Activated CD4-positive, alpha-beta memory T cell treated with anti-CD3 and anti-CD28 coated beads for 36 hours (primary cell): ENCODE results near the gene SLC4A4. TPM values are rescaled to one million over a fixed set of nuclear protein-coding genes. Genes with fewer than 3 reads are reported as not detected.

Experiments
- CTCF ChIA-PET: fragments of 350-600 bp; sonication (Branson Sonifier 250); formaldehyde crosslinking; loops from one replicate; lab custom pipeline; 2021; ENCODE audit warnings: antibody characterized with exemption, inconsistent platforms; lab: Charles Lee
- POLR2A ChIA-PET: fragments of 350-600 bp; sonication (Branson Sonifier 250); formaldehyde crosslinking; loops from one replicate; lab custom pipeline; 2021; ENCODE audit warnings: antibody characterized with exemption; lab: Charles Lee
- DNase-seq: peaks from one replicate; pipeline ENCODE4 v3.0.0-alpha.2; 2020
- H3K27ac Mint-ChIP-seq: one replicate; pipeline ENCODE4 v1.8.0; 2021; ENCODE audit warnings: mixed read lengths
- H3K27me3 Mint-ChIP-seq: one replicate; pipeline ENCODE4 v1.8.0; 2021; ENCODE audit warnings: mixed read lengths
- H3K36me3 Mint-ChIP-seq: one replicate; pipeline ENCODE4 v1.8.0; 2021; ENCODE audit warnings: mixed read lengths
- H3K4me1 Mint-ChIP-seq: one replicate; pipeline ENCODE4 v1.8.0; 2021; ENCODE audit warnings: low read depth, mixed read lengths
- H3K4me3 Mint-ChIP-seq: one replicate; pipeline ENCODE4 v1.8.0; 2021; ENCODE audit warnings: mild to moderate bottlenecking, mixed read lengths
- H3K9me3 Mint-ChIP-seq: one replicate; pipeline ENCODE4 v1.8.0; 2021; ENCODE audit warnings: mixed read lengths
- intact Hi-C: fragments of 100-400 bp; cut with micrococcal nuclease; formaldehyde crosslinking; loops from one replicate; pipeline ENCODE4 v1.15.1; 2023
- total RNA-seq, 2 experiments: library from RNA; stranded (reverse); gene quantifications; one replicate each; pipeline ENCODE4 v1.2.3, GENCODE V29; 2021

The SLC4A4 gene
- total RNA-seq, 2 experiments from 2014 or later: 0.43 to 0.51 TPM

DNA sequence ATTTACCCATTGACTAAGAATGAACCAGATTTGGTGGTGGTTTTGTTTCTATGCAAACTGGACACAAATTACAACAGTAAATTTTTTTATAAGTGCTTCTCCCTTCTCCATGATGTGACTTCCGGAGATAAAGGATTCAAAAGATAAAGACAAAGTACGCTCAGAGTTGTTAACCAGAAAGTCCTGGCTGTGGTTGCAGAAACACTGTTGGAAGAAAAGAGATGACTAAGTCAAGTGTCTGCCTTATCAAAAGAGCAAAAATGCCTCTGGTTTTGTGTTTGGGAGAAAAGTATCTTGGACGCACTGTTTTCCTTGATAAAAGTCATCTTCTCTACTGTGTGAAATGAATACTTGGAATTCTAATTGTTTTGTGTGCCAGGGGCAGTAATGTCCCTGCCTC, 231.7 kb downstream of the SLC4A4 start:
- Mint-ChIP-seq H3K4me1 (no peaks in the 10 kb centered on the region), H3K36me3 (no peaks in the 10 kb centered on the region), H3K4me3 (no peak overlapping the region), H3K27me3 (peaks cover 5% of the 10 kb centered on the region), H3K27ac (no peak overlapping the region), H3K9me3 (peaks cover 5% of the 10 kb centered on the region)
- POLR2A ChIA-PET: no interaction called here
- CTCF ChIA-PET: no interaction called here
- intact Hi-C loops: no loop called here
- DNase-seq: no peak

- Mint-ChIP-seq H3K36me3 (no peaks in the 10 kb centered on the region), H3K9me3 (peaks cover 5% of the 10 kb centered on the region), H3K4me1 (no peaks in the 10 kb centered on the region), H3K27ac (no peak overlapping the region), H3K27me3 (peaks cover 5% of the 10 kb centered on the region), H3K4me3 (no peak overlapping the region)
- intact Hi-C loops: no loop called here
- ChIA-PET CTCF (no interaction called here), POLR2A (no interaction called here)
- no peak for DNase-seq
Observed at GRCh38 chr4:71571346-71571745, 232.5 kb downstream of the SLC4A4 start.

DNA sequence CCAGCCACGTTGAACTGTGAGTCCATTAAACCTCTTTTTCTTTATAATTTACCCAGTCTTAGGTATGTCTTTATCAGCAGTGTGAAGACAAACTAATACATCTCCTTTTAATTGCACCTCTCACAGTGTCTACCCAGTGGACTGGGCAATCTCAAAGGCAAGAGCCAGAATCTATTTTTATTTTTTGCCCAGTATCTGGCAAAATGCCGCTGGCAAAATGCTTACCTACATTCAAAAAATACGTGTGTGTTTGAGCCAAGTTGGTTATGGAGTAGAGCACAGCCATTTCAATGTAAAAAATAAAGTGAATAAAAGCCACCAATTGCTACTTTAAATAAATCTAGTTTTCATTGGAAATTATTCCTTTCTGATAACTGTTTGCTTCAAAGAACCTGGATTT, 245.2 kb downstream of the SLC4A4 start:
- CTCF ChIA-PET: no interaction called here
- H3K36me3 Mint-ChIP-seq: no peaks in the 10 kb centered on the region
- DNase-seq: no peak
- no peak overlapping the region for H3K4me3 Mint-ChIP-seq
- POLR2A ChIA-PET: no interaction called here
- H3K9me3 Mint-ChIP-seq: peaks cover 2% of the 10 kb centered on the region
- no peaks in the 10 kb centered on the region for H3K27me3 Mint-ChIP-seq
- H3K27ac Mint-ChIP-seq: no peak overlapping the region
- H3K4me1 Mint-ChIP-seq: no peaks in the 10 kb centered on the region
- intact Hi-C loops: no loop called here

- intact Hi-C loops: no loop called here
- no peak for DNase-seq
- Mint-ChIP-seq H3K27ac (no peak overlapping the region), H3K4me1 (no peaks in the 10 kb centered on the region), H3K27me3 (no peaks in the 10 kb centered on the region), H3K9me3 (peaks cover 2% of the 10 kb centered on the region), H3K4me3 (no peak overlapping the region), H3K36me3 (no peaks in the 10 kb centered on the region)
- ChIA-PET CTCF (interaction anchor here (0.6 kb wide), 1 partner anchor 355 kb away, joined by 3 read pairs; no protein-coding TSS in a partner anchor), POLR2A (no interaction called here)
Observed at GRCh38 chr4:71584585-71584984, 245.8 kb downstream of the SLC4A4 start.

GRCh38 chr4:71586087-71586763, 247.4 kb downstream of the SLC4A4 start:
- H3K27ac Mint-ChIP-seq: no peak overlapping the region
- no peaks in the 10 kb centered on the region for H3K36me3 Mint-ChIP-seq
- POLR2A ChIA-PET: no interaction called here
- DNase-seq: no peak
- no peaks in the 10 kb centered on the region for H3K4me1 Mint-ChIP-seq
- no peak overlapping the region for H3K4me3 Mint-ChIP-seq
- no peaks in the 10 kb centered on the region for H3K27me3 Mint-ChIP-seq
- intact Hi-C loops: no loop called here
- CTCF ChIA-PET: interaction anchor here (0.6 kb wide), 1 partner anchor 20 kb away, joined by 4 read pairs; no protein-coding TSS in a partner anchor
- peaks cover 2% of the 10 kb centered on the region for H3K9me3 Mint-ChIP-seq

GRCh38 chr4:71587995-71588394, 249.2 kb downstream of the SLC4A4 start:
- no peak for DNase-seq
- H3K27ac Mint-ChIP-seq: no peak overlapping the region
- CTCF ChIA-PET: no interaction called here
- no peaks in the 10 kb centered on the region for H3K9me3 Mint-ChIP-seq
- H3K4me3 Mint-ChIP-seq: no peak overlapping the region
- no peaks in the 10 kb centered on the region for H3K36me3 Mint-ChIP-seq
- POLR2A ChIA-PET: no interaction called here
- intact Hi-C loops: no loop called here
- H3K27me3 Mint-ChIP-seq: peaks cover 1% of the 10 kb centered on the region
- H3K4me1 Mint-ChIP-seq: no peaks in the 10 kb centered on the region

DNA sequence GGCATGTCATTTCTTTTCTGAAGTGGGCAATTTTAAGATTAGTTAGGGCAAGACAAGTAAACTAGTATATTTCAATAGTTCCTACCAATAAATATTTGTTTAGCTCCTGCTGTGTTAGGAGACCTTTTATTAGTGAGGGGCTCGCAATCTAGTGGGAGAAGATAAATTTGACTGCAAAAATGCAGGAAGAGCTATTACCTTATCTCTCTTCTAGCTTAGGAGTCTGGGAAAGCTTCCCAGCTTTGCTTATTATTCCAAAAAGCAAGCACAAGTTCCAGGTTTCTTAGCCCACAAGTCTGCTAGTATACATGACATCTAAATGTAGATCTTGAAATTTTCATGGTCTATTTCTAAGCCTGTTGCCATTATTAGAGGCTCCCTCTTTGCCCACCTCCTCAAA, 254.0 kb downstream of the SLC4A4 start:
- no peak for DNase-seq
- CTCF ChIA-PET: no interaction called here
- intact Hi-C loops: no loop called here
- Mint-ChIP-seq H3K4me1 (no peaks in the 10 kb centered on the region), H3K36me3 (no peaks in the 10 kb centered on the region), H3K4me3 (no peak overlapping the region), H3K9me3 (no peaks in the 10 kb centered on the region), H3K27ac (no peak overlapping the region), H3K27me3 (peaks cover 3% of the 10 kb centered on the region)
- POLR2A ChIA-PET: no interaction called here

- Mint-ChIP-seq H3K9me3 (no peaks in the 10 kb centered on the region), H3K27ac (no peak overlapping the region), H3K27me3 (peaks cover 3% of the 10 kb centered on the region), H3K4me3 (no peak overlapping the region), H3K4me1 (no peaks in the 10 kb centered on the region), H3K36me3 (no peaks in the 10 kb centered on the region)
- intact Hi-C loops: no loop called here
- ChIA-PET POLR2A (no interaction called here), CTCF (no interaction called here)
- no peak for DNase-seq
Observed at GRCh38 chr4:71593311-71593710, 254.5 kb downstream of the SLC4A4 start.

DNA sequence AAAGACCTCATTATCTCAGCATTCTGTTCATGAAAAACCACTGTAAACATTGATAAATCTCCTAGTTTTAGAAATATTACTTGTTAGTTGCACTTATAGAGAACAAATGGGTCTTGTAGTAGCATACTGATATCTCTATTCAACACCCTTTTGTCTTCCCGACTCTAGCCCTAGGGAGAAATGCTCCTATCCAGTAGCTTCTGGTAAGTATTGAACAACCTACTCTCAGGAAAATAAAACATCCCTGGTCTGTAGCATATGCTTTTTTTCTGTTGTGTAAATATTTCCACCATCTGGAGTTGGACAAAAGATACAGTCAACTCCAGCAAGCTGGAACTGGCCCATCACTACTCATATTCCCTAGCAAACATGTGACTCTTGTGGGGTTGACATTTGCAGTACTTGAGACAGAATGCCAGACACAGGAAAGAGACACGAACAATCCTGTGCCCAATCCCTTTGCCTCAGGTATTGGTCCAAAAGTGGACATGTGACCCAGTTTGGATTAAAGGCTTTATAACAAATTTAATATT, 256.8 kb downstream of the SLC4A4 start:
- Mint-ChIP-seq H3K4me3 (no peak overlapping the region), H3K36me3 (no peaks in the 10 kb centered on the region), H3K4me1 (no peaks in the 10 kb centered on the region), H3K9me3 (no peaks in the 10 kb centered on the region), H3K27ac (no peak overlapping the region), H3K27me3 (peaks cover 3% of the 10 kb centered on the region)
- no peak for DNase-seq
- ChIA-PET POLR2A (no interaction called here), CTCF (no interaction called here)
- intact Hi-C loops: no loop called here

- Mint-ChIP-seq H3K4me3 (no peak overlapping the region), H3K36me3 (no peaks in the 10 kb centered on the region), H3K9me3 (no peaks in the 10 kb centered on the region), H3K27ac (no peak overlapping the region), H3K27me3 (peaks cover 1% of the 10 kb centered on the region), H3K4me1 (no peaks in the 10 kb centered on the region)
- ChIA-PET CTCF (no interaction called here), POLR2A (no interaction called here)
- intact Hi-C loops: no loop called here
- DNase-seq: no peak
Observed at GRCh38 chr4:71599578-71599977, 260.8 kb downstream of the SLC4A4 start.

DNA sequence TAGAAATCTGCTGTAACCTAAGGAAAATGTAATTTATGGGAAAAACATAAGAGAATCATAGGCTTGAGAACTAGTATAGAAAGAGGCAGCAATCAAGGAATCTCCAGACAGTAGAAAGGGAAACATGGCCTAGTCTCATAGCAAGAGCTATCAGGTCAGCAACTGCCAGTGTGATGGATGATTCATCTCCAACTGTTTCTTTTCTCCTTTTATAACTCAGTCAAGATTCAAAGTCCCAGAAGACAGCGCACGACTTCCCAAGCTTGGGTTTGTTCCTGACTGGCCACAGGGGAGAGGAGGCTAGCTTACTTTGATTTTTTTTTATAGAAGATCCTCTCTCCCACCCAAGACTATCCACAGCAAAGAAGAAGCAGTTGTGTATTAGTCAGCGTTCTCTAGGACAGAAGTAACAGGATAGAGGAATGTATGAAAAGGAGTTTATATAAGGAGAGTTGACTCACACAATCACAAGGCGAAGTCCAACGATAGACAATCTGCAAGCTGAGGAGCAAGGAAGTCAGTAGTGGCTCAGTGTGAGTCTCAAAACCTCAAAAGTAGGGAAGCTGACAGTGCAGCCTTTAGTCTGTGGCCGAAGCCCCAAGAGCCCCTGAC, 263.6 kb downstream of the SLC4A4 start:
- H3K9me3 Mint-ChIP-seq: peaks cover 2% of the 10 kb centered on the region
- no peak overlapping the region for H3K4me3 Mint-ChIP-seq
- no peak for DNase-seq
- H3K4me1 Mint-ChIP-seq: no peaks in the 10 kb centered on the region
- intact Hi-C loops: no loop called here
- no peak overlapping the region for H3K27ac Mint-ChIP-seq
- H3K36me3 Mint-ChIP-seq: no peaks in the 10 kb centered on the region
- POLR2A ChIA-PET: no interaction called here
- H3K27me3 Mint-ChIP-seq: peaks cover 3% of the 10 kb centered on the region
- CTCF ChIA-PET: no interaction called here

DNA sequence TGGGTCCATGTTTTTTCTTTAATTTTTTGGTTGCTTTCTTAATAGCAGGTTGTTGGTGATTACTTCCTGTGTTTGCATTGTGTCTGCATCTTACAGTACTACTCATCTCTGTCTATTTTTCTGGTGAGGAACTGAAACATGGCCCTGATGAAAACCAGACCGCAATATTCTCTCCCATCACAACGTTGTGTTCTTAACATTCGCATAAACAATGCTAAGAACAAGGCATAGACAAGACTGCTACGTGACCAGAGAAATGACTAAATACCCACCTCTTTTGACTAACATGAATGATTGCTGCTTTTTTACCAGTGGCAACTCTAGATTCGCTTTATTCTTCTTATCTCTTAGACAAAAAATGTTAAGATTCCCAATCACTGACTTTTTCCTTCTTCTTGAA, 266.0 kb downstream of the SLC4A4 start:
- intact Hi-C loops: no loop called here
- Mint-ChIP-seq H3K27me3 (peaks cover 6% of the 10 kb centered on the region), H3K9me3 (peaks cover 4% of the 10 kb centered on the region), H3K36me3 (no peaks in the 10 kb centered on the region), H3K4me1 (no peaks in the 10 kb centered on the region), H3K4me3 (no peak overlapping the region), H3K27ac (no peak overlapping the region)
- POLR2A ChIA-PET: no interaction called here
- no peak for DNase-seq
- CTCF ChIA-PET: interaction anchor here (0.6 kb wide), 1 partner anchor 417 kb away, joined by 3 read pairs; no protein-coding TSS in a partner anchor

GRCh38 chr4:71607109-71607508, 268.3 kb downstream of the SLC4A4 start:
- no peaks in the 10 kb centered on the region for H3K36me3 Mint-ChIP-seq
- CTCF ChIA-PET: no interaction called here
- intact Hi-C loops: no loop called here
- no peak for DNase-seq
- peaks cover 4% of the 10 kb centered on the region for H3K9me3 Mint-ChIP-seq
- H3K27me3 Mint-ChIP-seq: peaks cover 6% of the 10 kb centered on the region
- no peak overlapping the region for H3K27ac Mint-ChIP-seq
- H3K4me1 Mint-ChIP-seq: no peaks in the 10 kb centered on the region
- H3K4me3 Mint-ChIP-seq: no peak overlapping the region
- POLR2A ChIA-PET: no interaction called here
